Stimulated activated CD4-positive, alpha-beta T cell treated with anti-CD3 and anti-CD28 coated beads, Interleukin-2, amount 100 ng/mL, for 4 hours (primary cell): Measurements from ENCODE around the gene FBXO36.
"Not testable (repeated sequence)": the region's sequence is repeated elsewhere in the genome, so short reads cannot be mapped to it uniquely, and the experiment has no call there.

Source experiments
- DNase-seq: peaks from one replicate; pipeline ENCODE4 v3.0.0-alpha.2; 2020; ENCODE audit warnings: low read depth

The FBXO36 gene, protein sequence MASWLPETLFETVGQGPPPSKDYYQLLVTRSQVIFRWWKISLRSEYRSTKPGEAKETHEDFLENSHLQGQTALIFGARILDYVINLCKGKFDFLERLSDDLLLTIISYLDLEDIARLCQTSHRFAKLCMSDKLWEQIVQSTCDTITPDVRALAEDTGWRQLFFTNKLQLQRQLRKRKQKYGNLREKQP

DNA sequence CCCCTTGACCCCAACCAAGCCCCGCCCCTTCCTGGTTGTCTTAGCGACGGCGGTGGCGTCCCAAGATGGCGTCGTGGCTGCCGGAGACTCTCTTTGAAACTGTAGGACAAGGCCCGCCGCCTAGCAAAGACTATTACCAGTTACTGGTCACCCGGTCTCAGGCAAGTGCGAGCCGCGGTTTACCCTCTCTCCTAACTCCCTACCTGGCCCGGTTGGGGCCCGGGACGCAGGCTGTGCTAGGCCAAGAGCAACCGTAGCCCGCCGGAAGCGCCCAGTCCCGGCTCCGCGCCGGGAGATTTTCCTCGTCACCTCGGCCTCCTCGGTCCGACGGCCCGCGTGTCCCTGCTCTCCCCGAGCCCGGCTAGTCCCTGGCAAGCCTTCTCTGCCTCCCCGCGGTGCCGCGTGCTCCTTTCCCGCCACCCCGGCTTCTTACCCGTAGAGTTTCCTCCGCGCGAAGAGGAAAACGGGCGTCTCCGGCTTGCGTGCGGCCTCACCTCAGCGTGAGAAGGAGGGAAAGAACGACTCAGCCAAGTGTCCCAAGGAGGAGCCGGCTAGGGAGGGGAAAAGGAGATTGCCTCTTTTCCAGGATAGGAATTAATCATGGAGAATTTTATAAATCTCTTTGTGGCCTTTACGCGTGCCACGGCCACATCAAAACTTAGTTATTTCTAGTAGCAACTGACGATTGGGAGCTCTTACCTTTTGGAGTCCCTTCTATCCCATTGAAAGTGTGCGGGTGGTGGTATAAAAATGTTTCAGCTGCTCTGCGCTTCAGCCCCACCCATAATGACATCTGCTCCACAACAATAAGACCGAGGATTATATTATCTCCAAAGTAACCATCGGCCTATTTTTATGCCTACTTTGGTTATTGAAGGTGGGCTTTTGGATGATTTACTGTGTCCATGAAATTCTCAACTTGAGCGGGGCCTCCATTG, at the start of gene FBXO36:
Gene FBXO36 (plus strand): TSS at position 55 of the 938 bp plus-strand sequence. CDS start 11 bp downstream, at position 66.
- DNase-seq = peak; percentile 82

GRCh38 chr2:229873123-229873581, 49.2 kb upstream of the FBXO36 start:
- no peak for DNase-seq

- no peak for DNase-seq
These were observed 47.7 kb upstream of the FBXO36 start for GRCh38 chr2:229874647-229875046.

- no peak for DNase-seq
These were observed 46.8 kb upstream of the FBXO36 start for GRCh38 chr2:229875549-229875948.

DNA sequence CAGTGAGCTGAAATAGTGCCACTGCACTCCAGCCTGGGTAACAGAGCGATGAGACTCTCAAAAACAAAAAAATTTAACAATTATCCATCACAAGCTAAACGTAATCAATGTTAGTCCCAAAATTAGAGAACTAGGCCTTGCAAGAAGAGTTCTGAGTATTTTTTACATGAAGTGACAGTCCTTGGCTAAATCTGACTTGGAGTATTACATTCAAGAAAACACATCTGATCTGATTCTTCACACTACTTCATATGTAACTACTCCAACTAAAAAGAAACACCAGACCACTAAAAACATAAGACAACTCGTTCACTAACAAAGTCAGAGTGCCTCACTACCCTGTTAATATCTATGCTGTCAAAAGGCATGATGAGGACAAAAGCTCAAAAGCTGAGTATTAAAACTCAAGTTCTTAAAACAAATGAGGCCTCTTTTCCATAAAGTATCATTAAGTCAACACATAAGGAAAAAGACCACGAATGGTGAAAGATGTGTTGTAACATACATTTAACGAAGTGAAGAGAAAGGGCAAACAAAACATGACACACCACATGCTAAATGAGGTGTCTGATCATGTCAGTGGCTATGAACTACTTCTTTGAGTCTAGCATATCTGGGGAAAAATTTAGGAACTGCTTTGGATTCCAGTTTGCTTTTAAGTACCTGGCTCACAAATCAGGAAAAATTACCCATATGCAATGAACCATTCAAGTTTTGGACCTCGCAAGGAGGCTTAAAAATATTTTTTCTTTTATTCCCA, 42.9 kb upstream of the FBXO36 start:
- DNase-seq = no peak

DNA sequence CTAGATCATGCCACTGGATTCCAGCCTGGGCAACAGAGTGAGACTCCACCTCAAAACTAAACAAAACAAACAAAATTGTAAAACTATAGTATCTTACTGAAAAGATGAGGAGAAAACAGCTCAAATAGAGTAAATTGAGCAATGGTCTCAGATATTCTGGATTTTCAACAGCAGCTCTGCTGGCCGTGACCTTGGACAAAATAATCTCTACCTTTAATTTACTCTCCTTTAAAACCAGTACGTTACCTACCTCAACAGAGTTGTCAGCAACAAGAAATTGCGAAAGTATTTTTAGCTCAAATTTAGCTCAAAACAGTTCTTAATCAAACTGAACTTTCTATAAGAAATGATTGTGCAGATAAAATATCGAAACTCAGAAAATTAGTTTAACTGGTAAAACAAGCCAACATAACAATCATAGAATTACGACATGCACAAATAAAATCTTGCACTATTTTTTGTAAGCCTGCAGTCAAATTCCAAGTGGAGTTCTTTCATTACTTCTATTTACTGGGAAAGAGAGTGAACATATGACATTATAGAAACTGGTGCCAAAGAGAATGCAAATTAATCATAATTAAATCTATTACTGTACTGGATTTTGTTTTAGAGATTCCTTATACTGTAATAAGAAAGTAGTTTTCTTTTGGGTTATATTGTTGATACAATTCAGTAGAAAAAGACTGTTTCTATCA, 41.3 kb upstream of the FBXO36 start:
- DNase-seq = no peak

DNA sequence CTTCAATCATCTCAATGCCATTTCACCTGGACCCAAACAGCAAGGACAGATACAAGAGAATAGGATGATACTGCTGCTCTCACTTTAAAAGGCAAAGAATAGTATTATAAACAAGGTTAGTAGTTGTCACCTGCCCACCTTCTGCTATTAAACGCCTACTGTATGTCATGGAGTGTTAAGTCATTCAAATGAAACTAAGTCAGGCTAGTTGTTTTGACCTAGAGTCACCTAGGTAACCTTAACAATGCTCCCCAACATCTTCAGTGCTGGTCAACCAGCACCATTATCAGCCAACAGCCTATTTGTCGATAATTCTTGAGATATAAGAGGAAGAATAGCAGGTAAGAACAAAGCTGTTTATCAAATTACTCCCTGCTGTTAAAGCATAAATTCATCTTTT, 39.7 kb upstream of the FBXO36 start:
- DNase-seq = no peak

DNA sequence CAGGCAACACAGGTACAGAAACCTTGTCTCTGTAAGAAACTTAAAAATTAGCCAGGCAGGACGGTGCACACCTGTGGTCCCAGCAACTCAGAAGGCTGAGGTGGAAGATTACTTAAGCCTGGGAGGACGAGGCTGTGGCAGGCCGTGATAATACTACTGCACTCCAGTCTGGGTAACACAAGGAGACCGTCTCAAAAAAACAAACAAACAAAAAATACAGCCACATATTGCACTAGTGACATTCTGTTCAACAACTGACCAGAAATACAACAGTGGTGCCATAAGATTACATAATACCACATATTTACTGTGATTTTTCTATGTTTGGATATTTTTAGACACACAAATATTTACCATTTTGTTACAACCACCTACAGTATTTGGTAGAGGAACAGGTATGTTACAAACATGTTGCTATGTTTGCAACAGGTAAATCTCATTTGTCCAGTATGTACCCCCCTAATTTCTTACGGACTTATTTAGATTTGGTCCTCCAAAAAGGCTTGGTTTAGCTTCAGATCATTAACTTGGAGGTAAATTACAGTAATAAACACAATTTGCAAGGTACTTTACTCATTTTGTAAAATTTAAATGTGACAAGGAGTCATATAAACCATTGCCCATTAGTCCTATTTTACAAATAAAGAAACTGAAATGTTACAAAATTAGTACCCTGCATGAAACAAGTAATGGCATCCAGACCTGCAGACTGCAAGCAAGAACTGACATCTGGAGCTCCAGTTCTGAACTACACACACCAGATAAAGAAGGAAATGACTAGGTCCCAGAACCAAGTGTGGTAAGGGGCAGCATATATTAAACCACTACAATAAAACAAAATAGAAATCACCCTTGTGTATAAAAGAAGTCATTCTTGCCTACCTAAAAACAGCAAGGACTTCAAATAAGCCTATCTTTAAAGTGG, 37.3 kb upstream of the FBXO36 start:
- no peak for DNase-seq

- no peak for DNase-seq
These were observed 34.9 kb upstream of the FBXO36 start for GRCh38 chr2:229887441-229887840.

DNA sequence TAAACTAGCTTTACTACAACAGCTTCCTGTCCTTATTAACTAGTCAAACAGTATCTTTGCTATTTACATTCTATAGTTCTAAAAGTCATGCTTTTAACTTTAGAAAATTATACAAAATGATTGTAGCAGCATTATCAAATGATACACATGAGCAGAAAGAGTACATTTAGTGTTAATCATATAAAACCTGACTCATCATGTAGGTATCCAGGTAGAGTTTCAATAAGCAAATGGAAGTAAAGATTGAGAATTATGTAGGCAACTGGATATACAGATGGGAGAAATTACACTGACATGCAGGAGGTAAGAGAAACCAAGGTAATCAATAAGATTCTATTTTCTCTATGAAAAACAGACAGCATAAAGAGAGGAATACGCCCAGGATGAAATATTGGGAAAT, 34.3 kb upstream of the FBXO36 start:
- no peak for DNase-seq

DNA sequence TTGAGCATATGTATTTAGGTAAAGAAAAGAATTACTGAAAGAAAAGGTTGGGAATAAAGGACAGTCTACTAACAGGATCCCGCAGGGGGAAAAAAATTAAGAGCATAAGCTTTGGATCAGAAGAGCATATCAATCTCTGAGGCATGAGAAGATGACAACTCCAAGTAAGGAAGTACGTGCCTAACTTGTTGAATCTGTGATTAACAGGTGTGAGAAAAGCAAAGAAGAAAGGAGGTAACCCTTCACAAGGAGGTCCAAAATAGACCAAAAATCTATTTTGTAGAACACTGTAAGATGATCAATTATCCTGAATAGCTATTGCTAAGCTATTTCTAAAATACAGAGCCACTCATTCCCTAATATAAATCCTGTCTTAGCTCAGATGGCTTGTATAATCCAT, 33.3 kb upstream of the FBXO36 start:
- DNase-seq = no peak

DNA sequence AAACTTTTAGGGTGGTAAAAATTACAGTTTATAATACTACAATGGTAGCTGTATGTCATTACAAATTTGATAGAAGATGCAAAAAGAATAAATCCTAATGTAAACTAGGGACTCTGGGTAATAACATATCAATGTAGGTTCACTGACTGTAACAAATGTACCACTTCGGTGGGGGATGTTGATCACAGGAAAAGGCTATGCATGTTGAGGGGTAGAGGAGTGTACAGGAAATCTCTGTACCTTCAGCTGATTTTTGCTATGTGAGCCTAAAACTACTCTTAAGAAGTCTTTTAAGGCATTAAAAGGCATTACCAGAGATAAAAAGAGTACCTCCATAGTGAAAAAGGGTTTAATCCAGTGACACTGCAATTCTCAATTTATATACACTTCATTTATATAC, 25.4 kb upstream of the FBXO36 start:
- DNase-seq = no peak

DNA sequence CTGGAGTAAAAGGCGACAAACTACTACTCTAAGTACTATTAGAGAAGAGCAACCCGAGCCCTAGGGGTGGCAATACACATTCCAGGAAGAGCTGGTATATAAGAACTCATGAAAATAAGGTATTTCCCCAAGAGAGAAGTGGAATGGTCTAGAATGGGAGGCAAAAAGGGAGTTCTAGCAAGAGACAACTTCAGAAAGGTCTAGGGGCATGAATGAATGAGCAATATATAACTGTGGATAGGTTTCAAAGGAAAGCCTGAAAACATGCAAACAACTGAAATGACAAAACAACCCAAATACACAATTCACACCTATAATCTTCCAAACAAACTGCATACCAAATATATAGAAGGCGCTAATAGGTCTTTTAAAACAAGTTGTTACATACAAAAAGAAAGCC, 22.7 kb upstream of the FBXO36 start:
- no peak for DNase-seq

GRCh38 chr2:229900012-229900411, 22.3 kb upstream of the FBXO36 start:
- DNase-seq = no peak

- DNase-seq = not testable (repeated sequence)
These were observed 21.8 kb upstream of the FBXO36 start for GRCh38 chr2:229900514-229900913.

DNA sequence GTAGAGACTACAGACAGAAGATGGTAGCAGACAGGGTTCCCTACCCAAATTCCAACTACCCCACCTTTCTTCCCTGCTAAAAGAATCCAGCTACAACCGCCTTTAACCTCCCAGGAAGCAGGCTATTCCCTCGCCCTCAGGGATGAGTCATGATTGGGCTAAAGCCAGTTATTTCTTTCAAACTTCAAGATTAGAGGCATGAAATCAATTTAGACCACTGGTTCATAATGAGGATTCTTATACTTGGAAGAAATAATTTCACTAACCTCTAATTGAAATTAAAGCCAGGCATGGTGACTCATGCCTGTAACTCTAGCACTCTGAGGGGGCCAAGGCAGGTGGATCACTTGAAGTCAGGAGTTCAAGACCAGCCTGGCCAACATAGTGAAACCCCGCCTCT, 20.5 kb upstream of the FBXO36 start:
- DNase-seq = no peak

GRCh38 chr2:229903037-229903436, 19.3 kb upstream of the FBXO36 start:
- DNase-seq = no peak

DNA sequence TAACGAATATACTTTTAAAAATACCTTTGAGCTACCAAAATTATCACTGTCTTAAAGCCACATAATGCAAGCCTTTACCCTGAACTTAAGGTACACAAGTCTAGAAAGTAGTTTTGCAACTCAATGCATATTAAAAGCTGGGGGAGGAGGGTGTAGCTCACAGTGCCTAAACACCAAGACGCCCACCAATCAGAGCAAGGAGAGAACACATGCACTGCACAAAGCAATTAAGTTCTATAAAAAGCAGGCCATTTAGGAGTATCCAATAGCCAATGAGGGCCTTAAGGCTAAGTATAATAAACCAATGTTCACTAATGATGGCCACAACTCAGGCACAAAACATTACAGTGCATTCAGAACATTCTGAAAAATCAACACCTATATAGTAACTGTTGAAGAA, 16.7 kb upstream of the FBXO36 start:
- no peak for DNase-seq

- DNase-seq = no peak
These were observed 13.2 kb upstream of the FBXO36 start for GRCh38 chr2:229909090-229909489.

DNA sequence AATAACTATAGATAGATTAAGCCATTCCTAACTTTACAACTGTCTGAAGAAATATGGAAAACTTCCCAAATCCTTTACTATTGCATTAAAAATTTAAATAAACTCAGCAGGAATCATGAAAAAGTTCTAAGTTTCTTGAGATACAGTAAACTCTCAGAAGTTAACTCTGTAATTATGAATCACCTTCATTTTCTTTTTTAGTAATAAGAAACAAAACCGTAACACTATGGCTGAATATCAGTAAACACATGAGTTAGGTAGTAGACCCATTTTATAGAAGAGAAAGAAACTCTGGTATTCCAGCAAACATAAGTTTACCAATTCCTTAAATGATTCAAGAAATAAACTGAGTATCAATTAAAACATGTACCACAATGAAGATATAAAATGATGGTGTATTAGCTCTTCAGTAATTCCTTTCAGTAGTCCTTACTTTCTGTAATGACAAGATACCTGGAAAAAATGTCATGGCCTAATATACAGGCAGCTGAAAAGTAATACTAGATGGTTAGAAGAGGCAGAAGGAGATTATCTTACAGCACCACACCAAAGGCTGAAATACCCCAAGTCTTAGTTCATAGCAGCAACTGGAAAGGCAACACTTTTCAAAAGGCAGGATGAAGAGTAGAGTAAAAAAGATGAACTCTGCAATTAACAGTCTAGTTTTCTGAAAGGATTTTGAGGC, 12.0 kb upstream of the FBXO36 start:
- no peak for DNase-seq
